Lower leg skin (tissue), 4 donors: Measurements from ENCODE around the gene CEBPZOS. TPM values are rescaled to one million over a fixed set of nuclear protein-coding genes. Genes with fewer than 3 reads are reported as not detected.

Experiments used
- DNase-seq, 2 donors: peaks; one replicate each; pipeline ENCODE4 v3.0.0-alpha.2; 2019; ENCODE audit warnings: low spot score in 2 of 2
- H3K4me3 ChIP-seq: fragments of 200-600 bp; sonication (generic); 2 replicates; pipeline ENCODE4 v1.5.1; 2017; ENCODE audit warnings: mild to moderate bottlenecking, low read depth; ENCODE audit not compliant: poor library complexity, severe bottlenecking
- POLR2A ChIP-seq, 2 donors: fragments of 450-650 bp; IDR thresholded peaks; one replicate each; pipeline ENCODE4 v1.6.1; 2016 to 2017; ENCODE audit warnings: antibody characterized with exemption in 2 of 2, mild to moderate bottlenecking in 1 of 2, moderate library complexity in 1 of 2
- WGBS, 2 donors: methylation state at CpG; one replicate each; pipeline ENCODE4 v1.1.5; 2018; 5-methylcytosine and 5-hydroxymethylcytosine counted together
- intact Hi-C: fragments of 100-400 bp; cut with DNase I; formaldehyde crosslinking; loops from one replicate; pipeline ENCODE4 v1.15.0; 2023; ENCODE audit warnings: low total_unique reads
- total RNA-seq, 4 donors: library from RNA; depleted of rRNA; stranded (reverse); fragments of >200 nt; gene quantifications; one replicate each; pipeline ENCODE4 v1.1.0, GENCODE V29; 2016
- TF ChIP-seq, protein P1 (sequence below), 3 donors: fragments of 450-650 bp; IDR thresholded peaks; one replicate each; pipeline ENCODE4 v1.5.1; 2016; ENCODE audit warnings: antibody characterized with exemption in 3 of 3, mild to moderate bottlenecking in 3 of 3, moderate library complexity in 2 of 3

Gene CEBPZOS
- 10 to 100 TPM; 10.9 to 18.1 (median 16.6) TPM for total RNA-seq

DNA sequence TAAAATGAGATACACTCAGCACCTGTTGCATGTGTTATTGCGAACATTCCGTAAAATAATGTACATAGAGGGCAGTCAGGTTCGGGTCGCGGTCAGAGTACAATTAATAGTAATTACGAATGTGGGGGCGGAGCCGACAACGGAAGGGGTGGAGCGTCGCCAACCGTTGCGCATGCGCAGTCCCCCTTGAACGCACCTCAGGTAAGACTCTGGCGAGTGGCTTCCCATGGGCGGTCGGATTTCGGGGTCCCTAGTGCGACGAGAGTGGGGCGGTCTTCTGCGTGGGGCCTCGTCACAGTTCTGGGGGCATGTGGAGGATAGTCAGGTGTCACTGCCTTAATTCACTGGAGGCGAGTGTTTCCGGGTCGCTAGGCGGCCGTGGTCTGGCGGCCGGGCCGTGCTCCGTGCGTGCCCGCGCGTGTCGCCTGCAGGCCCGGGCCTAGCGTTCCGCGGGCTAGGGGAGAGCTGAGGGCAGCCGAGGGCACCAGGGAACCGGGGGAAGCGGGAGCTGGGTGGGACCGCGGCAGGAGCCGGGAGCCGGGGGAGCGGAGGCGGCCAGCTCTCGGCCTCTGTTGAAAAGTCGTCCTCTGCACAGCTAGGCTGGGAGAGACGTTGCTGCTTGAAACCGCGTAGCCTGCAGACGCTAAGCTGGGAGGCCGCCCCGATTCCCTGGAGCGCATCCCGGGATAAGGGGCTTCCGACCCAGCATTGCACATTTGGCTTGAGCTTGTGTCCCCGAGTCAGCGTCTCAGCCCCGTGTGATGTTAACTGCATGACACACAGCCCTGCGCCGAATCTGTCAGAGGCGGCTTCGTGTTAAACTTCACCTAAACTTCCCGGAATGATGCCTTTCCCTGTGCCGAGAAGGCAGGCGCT, at the start of gene CEBPZOS:
CEBPZOS (plus strand) TSS at position 177 of the 876 bp plus-strand sequence. CDS start 3,209 bp downstream, outside the sequence.
- intact Hi-C loops = no loop called here
- peak; percentile 79 to 97 for DNase-seq
- peak within 1 kb of the TSS; percentile 67 for H3K4me3 ChIP-seq
- TF ChIP-seq POLR2A (IDR thresholded peaks at IDR 0.05) = no peak
- TF ChIP-seq, protein P1, sequence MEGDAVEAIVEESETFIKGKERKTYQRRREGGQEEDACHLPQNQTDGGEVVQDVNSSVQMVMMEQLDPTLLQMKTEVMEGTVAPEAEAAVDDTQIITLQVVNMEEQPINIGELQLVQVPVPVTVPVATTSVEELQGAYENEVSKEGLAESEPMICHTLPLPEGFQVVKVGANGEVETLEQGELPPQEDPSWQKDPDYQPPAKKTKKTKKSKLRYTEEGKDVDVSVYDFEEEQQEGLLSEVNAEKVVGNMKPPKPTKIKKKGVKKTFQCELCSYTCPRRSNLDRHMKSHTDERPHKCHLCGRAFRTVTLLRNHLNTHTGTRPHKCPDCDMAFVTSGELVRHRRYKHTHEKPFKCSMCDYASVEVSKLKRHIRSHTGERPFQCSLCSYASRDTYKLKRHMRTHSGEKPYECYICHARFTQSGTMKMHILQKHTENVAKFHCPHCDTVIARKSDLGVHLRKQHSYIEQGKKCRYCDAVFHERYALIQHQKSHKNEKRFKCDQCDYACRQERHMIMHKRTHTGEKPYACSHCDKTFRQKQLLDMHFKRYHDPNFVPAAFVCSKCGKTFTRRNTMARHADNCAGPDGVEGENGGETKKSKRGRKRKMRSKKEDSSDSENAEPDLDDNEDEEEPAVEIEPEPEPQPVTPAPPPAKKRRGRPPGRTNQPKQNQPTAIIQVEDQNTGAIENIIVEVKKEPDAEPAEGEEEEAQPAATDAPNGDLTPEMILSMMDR (IDR thresholded peaks at IDR 0.05) = peak in 1 of 3 donors; percentile 11
- WGBS, 2 donors = 1 to 3% methylated on average over 30 to 43 of the region's 72 CpGs

DNA sequence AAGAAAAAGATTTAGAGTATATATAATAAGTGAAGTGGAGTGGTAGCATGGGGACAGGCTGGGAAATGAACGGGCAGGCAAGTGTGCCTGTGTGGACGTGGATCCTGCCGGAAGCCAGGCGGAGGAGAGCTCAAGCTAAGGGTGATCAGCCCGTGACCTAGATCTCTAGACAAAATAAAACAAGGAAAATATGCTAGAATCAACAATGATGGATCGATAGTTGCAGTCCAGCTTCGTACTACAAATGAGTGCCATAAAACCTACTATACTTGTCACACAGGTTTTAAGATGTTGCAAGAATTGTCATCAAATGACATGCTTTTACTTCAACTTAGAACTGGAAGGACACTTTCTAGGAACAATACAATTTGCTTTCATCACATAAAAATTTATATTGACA, 48.0 kb upstream of the CEBPZOS start:
- WGBS, 2 donors = 75 to 81% methylated on average over 7 of the region's 7 CpGs
- no peak overlapping the region for H3K4me3 ChIP-seq
- intact Hi-C loops = no loop called here
- no peak for DNase-seq
- TF ChIP-seq, protein P1 (IDR thresholded peaks at IDR 0.05) = no peak
- no peak for TF ChIP-seq POLR2A (IDR thresholded peaks at IDR 0.05)

DNA sequence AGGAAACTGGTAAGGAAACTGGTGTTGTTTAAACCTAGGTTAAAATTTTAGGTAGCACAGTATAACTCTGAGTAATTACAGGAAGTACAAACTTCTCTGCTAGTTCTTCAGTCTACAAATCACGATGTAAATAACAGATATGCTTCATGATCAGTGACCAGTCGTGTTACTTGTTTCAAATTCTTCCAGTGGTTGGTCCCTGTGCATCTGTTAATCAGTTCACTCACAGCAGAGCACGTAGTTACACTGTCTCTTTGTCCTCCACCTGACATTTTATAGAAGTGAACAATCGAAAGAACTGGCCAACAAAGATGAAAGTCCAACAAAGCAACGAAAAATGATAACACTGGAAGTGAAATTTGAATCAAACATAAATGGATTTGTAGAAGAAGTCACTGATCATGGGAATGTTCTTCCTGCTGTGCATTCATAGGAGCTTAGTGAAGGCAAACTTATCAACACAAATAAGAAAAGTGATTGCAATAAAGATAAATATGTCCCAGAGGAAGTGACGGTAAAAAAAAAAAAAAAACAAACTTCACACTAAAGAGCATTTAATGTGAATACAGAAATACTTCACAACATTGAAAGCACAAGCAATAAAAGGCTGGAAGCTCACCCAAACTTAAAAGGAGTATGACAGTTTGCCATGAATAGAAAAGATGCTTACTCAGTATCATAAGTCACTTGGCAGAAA, 46.5 kb upstream of the CEBPZOS start:
- 34 to 37% methylated on average over 6 of the region's 6 CpGs for WGBS, 2 donors
- no peak for DNase-seq
- TF ChIP-seq, protein P1 (IDR thresholded peaks at IDR 0.05) = no peak
- no peak overlapping the region for H3K4me3 ChIP-seq
- intact Hi-C loops = no loop called here

DNA sequence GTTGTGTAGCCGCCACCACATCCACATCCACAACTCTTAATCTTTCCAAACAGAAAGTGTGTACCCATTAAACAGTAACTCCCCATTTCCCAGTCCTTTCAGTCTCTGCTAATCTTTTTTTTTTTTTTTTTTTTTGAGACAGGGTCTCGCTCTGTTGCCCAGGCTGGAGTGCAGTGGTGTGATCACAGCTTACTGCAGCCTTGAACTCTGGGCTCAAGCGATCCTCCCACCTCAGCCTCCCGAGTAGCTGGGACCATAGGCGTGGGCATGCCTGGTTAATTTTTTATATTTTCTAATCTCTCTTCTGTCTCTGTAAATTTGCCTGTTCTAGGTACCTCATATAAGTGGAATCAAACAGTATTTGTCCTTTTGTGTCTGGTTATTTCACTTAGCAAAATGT, 43.1 kb upstream of the CEBPZOS start:
- DNase-seq = no peak
- no peak overlapping the region for H3K4me3 ChIP-seq
- 86 to 90% methylated on average over 5 of the region's 5 CpGs for WGBS, 2 donors
- intact Hi-C loops = no loop called here
- TF ChIP-seq, protein P1 (IDR thresholded peaks at IDR 0.05) = no peak
- TF ChIP-seq POLR2A (IDR thresholded peaks at IDR 0.05) = no peak

DNA sequence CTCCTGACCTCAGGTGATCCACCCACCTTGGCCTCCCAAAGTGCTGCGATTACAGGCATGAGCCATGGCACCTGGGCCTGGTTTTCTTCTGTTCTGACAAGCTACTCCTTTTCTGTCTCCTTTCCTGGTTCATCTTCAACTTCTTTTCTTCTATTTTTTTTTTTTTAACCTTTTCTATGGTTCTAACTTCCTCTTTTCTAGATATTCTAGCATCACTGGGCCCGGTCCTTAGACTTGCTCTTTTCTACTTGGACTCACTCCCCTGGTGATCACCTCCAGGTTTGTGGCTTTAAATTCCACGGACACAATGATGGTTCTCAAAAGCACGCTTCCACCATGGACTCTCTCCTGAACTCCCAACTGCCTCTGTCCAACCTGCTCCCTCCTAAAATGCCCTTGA, 41.5 kb upstream of the CEBPZOS start:
- intact Hi-C loops = no loop called here
- WGBS, 2 donors = 89 to 93% methylated on average over 4 of the region's 4 CpGs
- H3K4me3 ChIP-seq = no peak overlapping the region
- no peak for DNase-seq
- TF ChIP-seq POLR2A (IDR thresholded peaks at IDR 0.05) = no peak
- TF ChIP-seq, protein P1 (IDR thresholded peaks at IDR 0.05) = no peak
